MM.1S (cell line): ENCODE results near the gene CLEC2A.

ENCODE experiments used
- DNase-seq: peaks from one replicate; pipeline ENCODE4 v3.0.0-alpha.2; 2015
- H2AFZ ChIP-seq: fragments of 300-600 bp; sonication (generic); 2 replicates; pipeline ENCODE4 v1.6.0; 2016; ENCODE audit warnings: antibody characterized with exemption, low read length
- H3F3A ChIP-seq: fragments of 300-600 bp; sonication (generic); 2 replicates; pipeline ENCODE4 v1.6.1; 2016; ENCODE audit warnings: mild to moderate bottlenecking, antibody characterized with exemption, low read length, moderate library complexity, mixed read lengths; ENCODE audit not compliant: insufficient read depth
- H3K27ac ChIP-seq: fragments of 300-600 bp; sonication (generic); 2 replicates; pipeline ENCODE4 v1.5.1; 2016; ENCODE audit warnings: mild to moderate bottlenecking, low read length
- H3K27me3 ChIP-seq: fragments of 300-600 bp; sonication (generic); replicated peaks from 2 replicates; pipeline ENCODE4 v1.6.0; 2016; ENCODE audit warnings: low read length; ENCODE audit not compliant: insufficient read depth
- H3K36me3 ChIP-seq: fragments of 300-600 bp; sonication (generic); replicated peaks from 2 replicates; pipeline ENCODE4 v1.6.1; 2016; ENCODE audit warnings: mild to moderate bottlenecking, low read length, mixed read lengths; ENCODE audit not compliant: insufficient read depth
- H3K4me1 ChIP-seq: fragments of 300-600 bp; sonication (generic); 2 replicates; pipeline ENCODE4 v1.6.1; 2016; ENCODE audit warnings: low read length, mixed read lengths
- H3K4me2 ChIP-seq: fragments of 300-600 bp; sonication (generic); 2 replicates; pipeline ENCODE4 v1.6.0; 2016; ENCODE audit warnings: low read depth, low read length
- H3K4me3 ChIP-seq: fragments of 300-600 bp; sonication (generic); 2 replicates; pipeline ENCODE4 v1.5.1; 2016; ENCODE audit warnings: low read length, mixed read lengths
- H3K79me2 ChIP-seq: fragments of 300-600 bp; sonication (generic); 2 replicates; pipeline ENCODE4 v1.6.1; 2016; ENCODE audit warnings: mixed run types, low read length, mixed read lengths
- H3K9ac ChIP-seq: fragments of 300-600 bp; sonication (generic); 2 replicates; pipeline ENCODE4 v1.6.1; 2016; ENCODE audit warnings: low read length, mixed read lengths
- H3K9me2 ChIP-seq: fragments of 300-600 bp; sonication (generic); replicated peaks from 2 replicates; pipeline ENCODE4 v1.6.1; 2016; ENCODE audit warnings: mild to moderate bottlenecking, low read length, mixed read lengths; ENCODE audit not compliant: insufficient read depth
- H3K9me3 ChIP-seq: fragments of 300-600 bp; sonication (generic); replicated peaks from 2 replicates; pipeline ENCODE4 v1.6.1; 2016; ENCODE audit warnings: mild to moderate bottlenecking, low read length, mixed read lengths; ENCODE audit not compliant: insufficient read depth
- H4K20me1 ChIP-seq: fragments of 300-600 bp; sonication (generic); 2 replicates; pipeline ENCODE4 v1.6.1; 2016; ENCODE audit warnings: mild to moderate bottlenecking, low read length, moderate library complexity, mixed read lengths; ENCODE audit not compliant: insufficient read depth
- CTCF ChIP-seq: fragments of 300-600 bp; sonication (generic); IDR thresholded peaks from 2 replicates; pipeline ENCODE4 v1.5.1; 2016; ENCODE audit warnings: antibody characterized with exemption, low read length, mixed read lengths
- EZH2 ChIP-seq: fragments of 300-600 bp; sonication (generic); optimal IDR thresholded peaks from 2 replicates; pipeline ENCODE3; 2017; ENCODE audit warnings: low read depth, mild to moderate bottlenecking, antibody characterized with exemption, low read length, mixed read lengths
- EZH2phosphoT487 ChIP-seq: fragments of 300-600 bp; sonication (generic); IDR thresholded peaks from 2 replicates; pipeline ENCODE4 v1.6.1; 2018; ENCODE audit warnings: antibody characterized with exemption, low read length

The CLEC2A gene

DNA sequence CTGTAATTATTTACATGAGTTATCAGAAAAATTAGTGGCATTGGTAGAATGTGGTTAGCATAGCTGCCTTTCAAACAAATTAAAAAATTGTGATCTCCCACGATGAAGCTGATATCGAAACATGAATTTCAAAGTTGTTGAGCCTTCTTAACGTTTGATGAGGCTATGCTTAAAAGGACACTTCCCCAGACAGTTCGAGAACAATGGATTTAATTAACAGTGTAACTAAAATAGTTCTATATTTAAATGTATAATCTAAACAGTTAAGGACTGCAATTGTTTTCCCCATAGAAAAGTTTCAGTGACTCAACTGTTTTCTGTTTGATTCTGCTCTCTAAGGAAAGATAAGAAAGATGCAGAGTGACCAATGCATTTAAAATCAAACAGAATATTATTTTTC is 64.6 kb downstream of the CLEC2A start:
- no peak for DNase-seq
- Histone ChIP-seq H3F3A (peaks cover 10% of the 10 kb centered on the region; the same call in 1 of the 2 replicates), H3K9me3 (no peaks in the 10 kb centered on the region), H2AFZ (no peak overlapping the region), H3K27me3 (no peaks in the 10 kb centered on the region), H4K20me1 (no peaks in the 10 kb centered on the region), H3K79me2 (no peaks in the 10 kb centered on the region), H3K4me2 (no peak overlapping the region), H3K9ac (no peak overlapping the region), H3K36me3 (no peaks in the 10 kb centered on the region), H3K9me2 (no peaks in the 10 kb centered on the region), H3K27ac (no peak overlapping the region), H3K4me3 (no peak overlapping the region), H3K4me1 (peaks cover 9% of the 10 kb centered on the region; the same call in 1 of the 2 replicates)
- TF ChIP-seq CTCF (no peak), EZH2 (no peak), EZH2phosphoT487 (no peak)

- no peak for DNase-seq
- no peak overlapping the region for H3K9ac ChIP-seq
- H3K9me2 ChIP-seq = no peaks in the 10 kb centered on the region
- peaks cover 9% of the 10 kb centered on the region; the same call in 1 of the 2 replicates for H3K4me1 ChIP-seq
- no peaks in the 10 kb centered on the region for H3K79me2 ChIP-seq
- peaks cover 10% of the 10 kb centered on the region; the same call in 1 of the 2 replicates for H3F3A ChIP-seq
- no peak overlapping the region for H3K4me3 ChIP-seq
- H4K20me1 ChIP-seq = no peaks in the 10 kb centered on the region
- TF ChIP-seq EZH2phosphoT487 = no peak
- TF ChIP-seq EZH2 = no peak
- no peak for TF ChIP-seq CTCF
- H3K9me3 ChIP-seq = no peaks in the 10 kb centered on the region
- H3K36me3 ChIP-seq = no peaks in the 10 kb centered on the region
- no peaks in the 10 kb centered on the region for H3K27me3 ChIP-seq
- H3K4me2 ChIP-seq = no peak overlapping the region
- H2AFZ ChIP-seq = no peak overlapping the region
- no peak overlapping the region for H3K27ac ChIP-seq
Observed at GRCh38 chr12:9866860-9867269, 65.3 kb downstream of the CLEC2A start.

DNA sequence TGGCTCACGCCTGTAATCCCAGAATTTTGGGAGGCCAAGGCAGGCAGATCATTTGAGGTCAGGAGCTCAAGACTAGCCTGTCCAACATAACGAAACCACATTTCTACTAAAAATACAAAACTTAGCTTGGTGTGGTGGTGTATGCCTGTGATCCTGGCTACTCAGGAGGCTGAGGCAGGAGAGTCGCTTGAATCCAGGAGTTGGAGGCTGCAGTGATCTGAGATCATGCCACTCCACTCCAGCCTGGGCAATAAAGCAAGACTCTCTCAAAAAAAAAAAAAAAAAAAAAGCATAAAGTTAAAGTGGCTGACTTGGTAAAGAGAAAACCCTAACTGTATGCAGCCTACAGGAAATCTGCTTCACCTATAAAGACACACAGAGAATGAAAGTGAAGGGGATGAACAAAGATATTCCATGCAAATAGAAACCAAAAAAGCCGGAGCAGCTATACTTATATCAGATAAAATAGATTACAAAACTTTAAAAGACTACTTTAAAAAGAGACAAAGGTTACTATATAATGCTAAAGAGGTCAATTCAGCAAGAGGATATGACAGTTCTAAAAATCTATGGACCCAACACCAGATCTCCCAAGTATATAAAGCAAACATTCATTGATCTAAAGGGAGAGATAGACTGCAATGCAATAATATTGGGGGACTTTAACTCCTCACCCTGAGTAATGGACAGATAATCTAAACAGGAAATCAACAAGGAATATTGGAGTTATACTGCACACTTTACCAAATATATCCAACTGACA is 67.1 kb downstream of the CLEC2A start:
- no peak overlapping the region for H3K4me2 ChIP-seq
- no peaks in the 10 kb centered on the region for H3K36me3 ChIP-seq
- no peaks in the 10 kb centered on the region for H3K79me2 ChIP-seq
- no peaks in the 10 kb centered on the region for H4K20me1 ChIP-seq
- peak; percentile 14 for DNase-seq
- H3K4me1 ChIP-seq = peaks cover 5% of the 10 kb centered on the region; the same call in 1 of the 2 replicates
- H2AFZ ChIP-seq = no peak overlapping the region
- H3F3A ChIP-seq = peaks cover 10% of the 10 kb centered on the region; the same call in 1 of the 2 replicates
- no peaks in the 10 kb centered on the region for H3K9me2 ChIP-seq
- no peaks in the 10 kb centered on the region for H3K27me3 ChIP-seq
- TF ChIP-seq EZH2phosphoT487 (no peak), CTCF (no peak), EZH2 (no peak)
- H3K9ac ChIP-seq = no peak overlapping the region
- no peak overlapping the region for H3K4me3 ChIP-seq
- H3K27ac ChIP-seq = no peak overlapping the region
- no peaks in the 10 kb centered on the region for H3K9me3 ChIP-seq
